ENCODE results near the gene PRDM15.

The PRDM15 gene

DNA sequence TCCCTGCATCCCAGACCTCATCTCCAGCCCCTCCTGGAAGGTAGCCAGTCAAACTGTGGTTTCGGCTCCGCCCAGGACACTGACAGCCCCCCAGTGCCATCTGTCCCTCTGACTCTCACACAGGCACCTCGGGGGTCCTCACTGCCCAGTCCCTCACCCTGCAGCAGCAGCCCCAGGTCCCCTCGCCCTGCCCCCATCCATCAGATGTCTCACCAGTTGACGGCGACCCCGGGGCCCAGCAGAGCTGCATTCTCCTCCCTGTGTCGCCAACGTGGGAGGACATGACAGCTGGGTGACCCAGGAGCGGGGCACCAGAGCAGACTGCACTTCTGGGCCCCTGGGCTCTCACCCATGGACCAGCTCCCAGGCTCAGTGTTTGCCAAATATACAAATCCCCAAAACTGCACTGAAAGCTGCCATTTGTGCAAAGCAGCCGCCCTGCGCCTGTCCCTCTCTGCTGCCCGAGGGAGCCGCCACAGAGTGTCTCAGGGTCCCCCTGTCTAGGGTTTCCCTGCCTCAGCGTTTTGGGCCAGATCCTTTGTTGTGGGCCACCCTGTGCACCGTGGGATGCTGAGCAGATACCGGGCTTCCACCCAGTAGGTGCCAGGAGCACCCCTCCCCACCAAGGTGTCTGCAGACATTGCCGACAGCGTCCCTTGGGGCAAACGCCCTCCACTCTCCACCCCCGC is 48.2 kb downstream of the PRDM15 start:
- Histone ChIP-seq H3K36me3 (ENCODE audit: insufficient read depth, low read length) (no peaks in the 10 kb centered on the region), H3K79me2 (ENCODE audit: control insufficient read depth, insufficient read depth, low read length, unreplicated experiment) (no peaks in the 10 kb centered on the region), H3K4me3 (ENCODE audit: low read depth, low read length) (no peak overlapping the region), H3K4me1 (ENCODE audit: control insufficient read depth, insufficient read depth, low read length, unreplicated experiment) (no peaks in the 10 kb centered on the region), H3K27me3 (ENCODE audit: insufficient read depth, low read length) (no peaks in the 10 kb centered on the region), H2AFZ (ENCODE audit: low read length, unreplicated experiment) (no peak overlapping the region), H3K27ac (ENCODE audit: low read depth, low read length) (no peak overlapping the region)

- Histone ChIP-seq H2AFZ (ENCODE audit: low read length, unreplicated experiment) (no peak overlapping the region), H3K27ac (ENCODE audit: low read depth, low read length) (no peak overlapping the region), H3K4me3 (ENCODE audit: low read depth, low read length) (no peak overlapping the region), H3K4me1 (ENCODE audit: control insufficient read depth, insufficient read depth, low read length, unreplicated experiment) (no peaks in the 10 kb centered on the region), H3K36me3 (ENCODE audit: insufficient read depth, low read length) (no peaks in the 10 kb centered on the region), H3K79me2 (ENCODE audit: control insufficient read depth, insufficient read depth, low read length, unreplicated experiment) (no peaks in the 10 kb centered on the region), H3K27me3 (ENCODE audit: insufficient read depth, low read length) (no peaks in the 10 kb centered on the region)
These were observed 48.9 kb downstream of the PRDM15 start for GRCh38 chr21:41830145-41830707.

GRCh38 chr21:41828884-41829360 is 50.2 kb downstream of the PRDM15 start:
- H3K79me2 ChIP-seq (ENCODE audit: control insufficient read depth, insufficient read depth, low read length, unreplicated experiment) = no peaks in the 10 kb centered on the region

DNA sequence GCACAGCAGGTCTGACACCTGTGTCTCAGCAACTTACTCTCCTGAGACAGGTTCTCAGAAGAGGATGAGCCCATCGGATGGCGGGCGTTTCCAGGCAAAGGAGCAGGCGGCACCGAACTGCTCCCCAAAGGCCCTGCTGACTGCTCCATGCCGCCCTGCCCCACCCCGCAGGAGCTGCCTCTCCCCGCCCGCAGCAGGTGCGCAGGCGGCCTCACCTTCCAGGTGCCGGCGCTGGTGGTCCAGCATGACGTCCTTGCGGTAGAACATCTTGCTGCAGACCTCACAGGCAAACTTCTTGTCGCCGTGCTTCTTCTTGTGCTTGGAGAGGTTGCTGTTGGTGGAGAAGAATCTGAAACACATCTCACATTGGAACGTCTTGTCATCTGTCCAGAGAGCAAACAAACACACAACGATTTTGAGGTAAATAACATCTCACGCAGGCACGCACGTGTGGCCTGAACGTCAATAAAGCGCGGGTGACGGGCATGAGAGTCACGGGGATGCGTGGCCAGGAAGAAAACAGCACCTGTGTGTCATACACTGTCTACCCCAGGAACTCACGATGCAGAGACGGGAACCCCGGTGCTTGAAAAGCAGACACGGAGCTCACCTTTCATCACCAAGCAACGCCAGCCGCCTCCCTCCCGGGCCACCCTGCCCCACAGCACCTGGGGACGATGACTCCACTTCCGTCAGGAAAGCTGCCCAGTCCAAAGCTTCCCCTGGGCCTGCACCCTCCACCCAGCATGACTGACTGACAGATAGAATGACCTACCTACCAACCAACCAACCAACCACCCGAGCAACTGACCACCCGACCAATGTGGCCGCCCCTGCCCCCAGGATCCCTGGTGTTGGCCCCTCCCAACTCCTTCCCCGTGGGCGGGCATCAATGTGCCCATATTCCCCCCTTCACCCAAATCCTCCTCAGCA is 50.9 kb downstream of the PRDM15 start:
- Histone ChIP-seq H3K79me2 (ENCODE audit: control insufficient read depth, insufficient read depth, low read length, unreplicated experiment) (no peaks in the 10 kb centered on the region), H2AFZ (ENCODE audit: low read length, unreplicated experiment) (no peak overlapping the region), H3K36me3 (ENCODE audit: insufficient read depth, low read length) (no peaks in the 10 kb centered on the region), H3K27me3 (ENCODE audit: insufficient read depth, low read length) (no peaks in the 10 kb centered on the region), H3K4me1 (ENCODE audit: control insufficient read depth, insufficient read depth, low read length, unreplicated experiment) (no peaks in the 10 kb centered on the region), H3K4me3 (ENCODE audit: low read depth, low read length) (no peak overlapping the region), H3K27ac (ENCODE audit: low read depth, low read length) (no peak overlapping the region)

More at GRCh38 chr21:41828884-41829360, 50.2 kb downstream of the PRDM15 start:
- H3K4me1 ChIP-seq (ENCODE audit: control insufficient read depth, insufficient read depth, low read length, unreplicated experiment) = no peaks in the 10 kb centered on the region
- no peaks in the 10 kb centered on the region for H3K27me3 ChIP-seq (ENCODE audit: insufficient read depth, low read length)
- no peak overlapping the region for H3K4me3 ChIP-seq (ENCODE audit: low read depth, low read length)
- H3K36me3 ChIP-seq (ENCODE audit: insufficient read depth, low read length) = no peaks in the 10 kb centered on the region
- H2AFZ ChIP-seq (ENCODE audit: low read length, unreplicated experiment) = no peak overlapping the region
- H3K27ac ChIP-seq (ENCODE audit: low read depth, low read length) = no peak overlapping the region

GRCh38 chr21:41825881-41826280 is 53.3 kb downstream of the PRDM15 start:
- H3K4me1 ChIP-seq (ENCODE audit: control insufficient read depth, insufficient read depth, low read length, unreplicated experiment) = no peaks in the 10 kb centered on the region
- no peak overlapping the region for H3K27ac ChIP-seq (ENCODE audit: low read depth, low read length)
- H3K4me3 ChIP-seq (ENCODE audit: low read depth, low read length) = no peak overlapping the region
- H2AFZ ChIP-seq (ENCODE audit: low read length, unreplicated experiment) = no peak overlapping the region
- no peaks in the 10 kb centered on the region for H3K27me3 ChIP-seq (ENCODE audit: insufficient read depth, low read length)
- H3K79me2 ChIP-seq (ENCODE audit: control insufficient read depth, insufficient read depth, low read length, unreplicated experiment) = no peaks in the 10 kb centered on the region
- no peaks in the 10 kb centered on the region for H3K36me3 ChIP-seq (ENCODE audit: insufficient read depth, low read length)

DNA sequence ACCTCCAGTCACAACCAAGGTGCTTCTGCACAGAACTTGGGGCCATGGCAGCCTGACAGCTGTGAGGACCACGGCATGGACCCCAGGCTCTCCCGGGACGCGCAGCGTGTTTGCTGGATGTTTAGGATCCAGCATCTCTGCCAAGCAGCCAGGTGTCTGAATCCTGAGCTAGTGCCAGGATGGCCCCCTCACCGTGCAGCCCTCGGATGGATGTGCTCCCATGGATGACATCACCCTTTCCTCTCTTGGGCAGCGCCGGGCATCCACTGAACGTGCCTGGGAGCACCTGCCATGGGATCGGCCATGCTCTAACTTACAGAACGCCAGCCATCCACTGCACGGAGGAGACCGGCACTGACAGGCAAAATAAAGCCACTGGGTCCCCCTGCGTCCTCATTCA is 53.9 kb downstream of the PRDM15 start:
- Histone ChIP-seq H3K27ac (ENCODE audit: low read depth, low read length) (no peak overlapping the region), H2AFZ (ENCODE audit: low read length, unreplicated experiment) (no peak overlapping the region)

DNA sequence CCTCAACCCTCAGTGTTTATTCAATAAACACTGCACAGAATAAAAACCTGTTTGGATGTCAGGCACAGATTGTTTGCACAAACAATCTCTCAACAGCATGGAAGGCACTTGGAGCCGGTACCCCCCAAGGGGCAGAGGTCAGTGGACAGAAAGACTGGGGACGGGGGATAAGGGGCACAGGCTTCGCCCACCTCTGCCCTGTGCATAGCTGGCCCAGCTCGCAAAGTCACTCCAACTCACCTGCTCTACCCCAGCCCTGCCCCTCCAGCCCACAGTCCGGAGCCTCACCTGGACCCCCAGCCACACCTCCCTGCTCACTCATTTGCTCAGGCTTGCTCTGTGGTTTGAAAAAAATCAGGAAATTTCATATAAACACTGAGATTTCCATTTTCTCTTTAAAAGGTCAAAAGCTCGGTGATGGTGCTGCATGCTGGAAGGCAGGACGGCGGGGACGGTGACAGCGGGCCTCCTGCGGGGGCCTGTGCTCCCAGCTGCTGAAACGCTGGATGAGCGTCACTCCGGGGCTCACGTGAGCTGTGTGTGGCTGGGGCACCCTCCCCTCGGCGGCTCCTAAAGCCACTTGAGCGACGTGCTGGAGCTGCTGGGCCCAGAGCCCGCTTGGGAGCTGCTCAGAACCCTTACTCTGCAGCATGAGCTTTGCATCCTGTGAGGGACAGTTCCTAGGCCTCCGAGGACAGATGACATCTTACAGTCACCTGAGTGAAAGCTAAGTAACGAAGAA is 54.5 kb downstream of the PRDM15 start:
- H3K36me3 ChIP-seq (ENCODE audit: insufficient read depth, low read length) = no peaks in the 10 kb centered on the region
- H3K4me1 ChIP-seq (ENCODE audit: control insufficient read depth, insufficient read depth, low read length, unreplicated experiment) = no peaks in the 10 kb centered on the region
- H3K4me3 ChIP-seq (ENCODE audit: low read depth, low read length) = no peak overlapping the region
- H3K27me3 ChIP-seq (ENCODE audit: insufficient read depth, low read length) = no peaks in the 10 kb centered on the region
- H3K79me2 ChIP-seq (ENCODE audit: control insufficient read depth, insufficient read depth, low read length, unreplicated experiment) = no peaks in the 10 kb centered on the region
- no peak overlapping the region for H3K27ac ChIP-seq (ENCODE audit: low read depth, low read length)
- no peak overlapping the region for H2AFZ ChIP-seq (ENCODE audit: low read length, unreplicated experiment)

More for the DNA sequence above, 53.9 kb downstream of the PRDM15 start:
- no peak overlapping the region for H3K4me3 ChIP-seq (ENCODE audit: low read depth, low read length)
- H3K79me2 ChIP-seq (ENCODE audit: control insufficient read depth, insufficient read depth, low read length, unreplicated experiment) = no peaks in the 10 kb centered on the region
- no peaks in the 10 kb centered on the region for H3K36me3 ChIP-seq (ENCODE audit: insufficient read depth, low read length)
- no peaks in the 10 kb centered on the region for H3K27me3 ChIP-seq (ENCODE audit: insufficient read depth, low read length)
- H3K4me1 ChIP-seq (ENCODE audit: control insufficient read depth, insufficient read depth, low read length, unreplicated experiment) = no peaks in the 10 kb centered on the region

- no peaks in the 10 kb centered on the region for H3K4me1 ChIP-seq (ENCODE audit: control insufficient read depth, insufficient read depth, low read length, unreplicated experiment)
- no peak overlapping the region for H2AFZ ChIP-seq (ENCODE audit: low read length, unreplicated experiment)
- H3K36me3 ChIP-seq (ENCODE audit: insufficient read depth, low read length) = no peaks in the 10 kb centered on the region
- no peak overlapping the region for H3K4me3 ChIP-seq (ENCODE audit: low read depth, low read length)
- no peaks in the 10 kb centered on the region for H3K27me3 ChIP-seq (ENCODE audit: insufficient read depth, low read length)
- no peak overlapping the region for H3K27ac ChIP-seq (ENCODE audit: low read depth, low read length)
- no peaks in the 10 kb centered on the region for H3K79me2 ChIP-seq (ENCODE audit: control insufficient read depth, insufficient read depth, low read length, unreplicated experiment)
These were observed 55.2 kb downstream of the PRDM15 start for GRCh38 chr21:41823906-41824305.

- no peak overlapping the region for H3K4me3 ChIP-seq (ENCODE audit: low read depth, low read length)
- H2AFZ ChIP-seq (ENCODE audit: low read length, unreplicated experiment) = no peak overlapping the region
- H3K27me3 ChIP-seq (ENCODE audit: insufficient read depth, low read length) = no peaks in the 10 kb centered on the region
- H3K36me3 ChIP-seq (ENCODE audit: insufficient read depth, low read length) = no peaks in the 10 kb centered on the region
- no peaks in the 10 kb centered on the region for H3K4me1 ChIP-seq (ENCODE audit: control insufficient read depth, insufficient read depth, low read length, unreplicated experiment)
- no peaks in the 10 kb centered on the region for H3K79me2 ChIP-seq (ENCODE audit: control insufficient read depth, insufficient read depth, low read length, unreplicated experiment)
- no peak overlapping the region for H3K27ac ChIP-seq (ENCODE audit: low read depth, low read length)
These were observed 56.0 kb downstream of the PRDM15 start for GRCh38 chr21:41823166-41823565.

- Histone ChIP-seq H3K4me1 (ENCODE audit: control insufficient read depth, insufficient read depth, low read length, unreplicated experiment) (no peaks in the 10 kb centered on the region), H3K79me2 (ENCODE audit: control insufficient read depth, insufficient read depth, low read length, unreplicated experiment) (no peaks in the 10 kb centered on the region), H3K4me3 (ENCODE audit: low read depth, low read length) (no peak overlapping the region), H2AFZ (ENCODE audit: low read length, unreplicated experiment) (no peak overlapping the region), H3K36me3 (ENCODE audit: insufficient read depth, low read length) (no peaks in the 10 kb centered on the region), H3K27me3 (ENCODE audit: insufficient read depth, low read length) (no peaks in the 10 kb centered on the region), H3K27ac (ENCODE audit: low read depth, low read length) (no peak overlapping the region)
These were observed 57.2 kb downstream of the PRDM15 start for GRCh38 chr21:41821756-41822431.

Data from ACC112 (cell line).